Measurements from ENCODE around the gene ETV4.

- TF ChIP-seq CTCF (conservative IDR thresholded peaks at IDR 0.05; ENCODE audit: low read length), result peak; percentile 21; the same call in 1 of the 2 replicates
- TF ChIP-seq EZH2phosphoT487 (IDR thresholded peaks at IDR 0.05; ENCODE audit: borderline replicate concordance, low read depth, low read length), result no peak
Observed at GRCh38 chr17:43543771-43544575, 2.2 kb downstream of the ETV4 start.
